ENCODE measurements around the gene GSN. TPM values are rescaled to one million over a fixed set of nuclear protein-coding genes. Genes with fewer than 3 reads are reported as not detected.

GSN gene
- total and polyA plus RNA-seq, 2 of the 13 experiments (the other 11 are each of a cell fraction or from before 2014, with no cell fraction given) = 294 to 307 TPM

DNA sequence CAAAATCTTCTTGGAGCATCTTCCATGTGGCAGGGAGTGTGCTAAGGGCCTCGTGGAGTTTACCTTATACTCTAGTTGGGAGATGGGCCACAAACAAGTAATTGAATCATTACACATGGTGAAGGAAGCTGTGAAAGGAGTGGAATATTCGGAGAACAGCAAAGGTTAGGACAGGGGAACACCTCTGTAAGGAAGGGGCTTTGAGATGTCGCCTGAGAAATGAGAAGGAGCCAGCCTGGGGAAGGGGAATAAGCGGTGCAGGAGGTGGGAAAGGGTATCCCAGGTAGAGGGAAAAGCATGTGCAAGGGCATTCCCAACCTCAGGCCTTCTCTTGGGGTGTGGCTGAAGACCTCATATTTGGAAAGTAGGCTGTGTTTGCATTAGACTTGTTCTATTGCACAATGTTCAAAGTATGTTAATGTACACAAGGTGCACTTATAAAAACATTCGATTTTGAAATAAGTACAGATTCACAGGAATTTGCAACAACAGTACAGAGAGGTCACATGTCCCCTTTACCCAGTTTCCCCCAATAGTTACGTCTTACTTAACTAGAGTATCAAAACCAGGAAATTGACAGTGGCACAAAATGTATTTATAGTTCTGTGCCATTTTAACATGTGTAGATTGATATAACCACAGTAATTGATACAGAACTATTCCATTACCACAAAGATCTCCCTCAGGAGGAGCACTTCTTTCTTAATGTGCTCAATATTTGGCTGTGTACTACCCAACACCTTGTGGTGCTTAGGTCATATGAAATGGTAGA is 104.5 kb downstream of the GSN start (continued):
- peak; percentile 55; the same call in 1 of the 2 replicates for TF ChIP-seq GATA4 (IDR thresholded peaks at IDR 0.05; ENCODE audit: borderline replicate concordance, low read depth)
- TF ChIP-seq MIXL1 (CRISPR knock-in tag; IDR thresholded peaks at IDR 0.05) = peak; percentile 12; the same call in 1 of the 2 replicates
- TF ChIP-seq, protein P1, sequence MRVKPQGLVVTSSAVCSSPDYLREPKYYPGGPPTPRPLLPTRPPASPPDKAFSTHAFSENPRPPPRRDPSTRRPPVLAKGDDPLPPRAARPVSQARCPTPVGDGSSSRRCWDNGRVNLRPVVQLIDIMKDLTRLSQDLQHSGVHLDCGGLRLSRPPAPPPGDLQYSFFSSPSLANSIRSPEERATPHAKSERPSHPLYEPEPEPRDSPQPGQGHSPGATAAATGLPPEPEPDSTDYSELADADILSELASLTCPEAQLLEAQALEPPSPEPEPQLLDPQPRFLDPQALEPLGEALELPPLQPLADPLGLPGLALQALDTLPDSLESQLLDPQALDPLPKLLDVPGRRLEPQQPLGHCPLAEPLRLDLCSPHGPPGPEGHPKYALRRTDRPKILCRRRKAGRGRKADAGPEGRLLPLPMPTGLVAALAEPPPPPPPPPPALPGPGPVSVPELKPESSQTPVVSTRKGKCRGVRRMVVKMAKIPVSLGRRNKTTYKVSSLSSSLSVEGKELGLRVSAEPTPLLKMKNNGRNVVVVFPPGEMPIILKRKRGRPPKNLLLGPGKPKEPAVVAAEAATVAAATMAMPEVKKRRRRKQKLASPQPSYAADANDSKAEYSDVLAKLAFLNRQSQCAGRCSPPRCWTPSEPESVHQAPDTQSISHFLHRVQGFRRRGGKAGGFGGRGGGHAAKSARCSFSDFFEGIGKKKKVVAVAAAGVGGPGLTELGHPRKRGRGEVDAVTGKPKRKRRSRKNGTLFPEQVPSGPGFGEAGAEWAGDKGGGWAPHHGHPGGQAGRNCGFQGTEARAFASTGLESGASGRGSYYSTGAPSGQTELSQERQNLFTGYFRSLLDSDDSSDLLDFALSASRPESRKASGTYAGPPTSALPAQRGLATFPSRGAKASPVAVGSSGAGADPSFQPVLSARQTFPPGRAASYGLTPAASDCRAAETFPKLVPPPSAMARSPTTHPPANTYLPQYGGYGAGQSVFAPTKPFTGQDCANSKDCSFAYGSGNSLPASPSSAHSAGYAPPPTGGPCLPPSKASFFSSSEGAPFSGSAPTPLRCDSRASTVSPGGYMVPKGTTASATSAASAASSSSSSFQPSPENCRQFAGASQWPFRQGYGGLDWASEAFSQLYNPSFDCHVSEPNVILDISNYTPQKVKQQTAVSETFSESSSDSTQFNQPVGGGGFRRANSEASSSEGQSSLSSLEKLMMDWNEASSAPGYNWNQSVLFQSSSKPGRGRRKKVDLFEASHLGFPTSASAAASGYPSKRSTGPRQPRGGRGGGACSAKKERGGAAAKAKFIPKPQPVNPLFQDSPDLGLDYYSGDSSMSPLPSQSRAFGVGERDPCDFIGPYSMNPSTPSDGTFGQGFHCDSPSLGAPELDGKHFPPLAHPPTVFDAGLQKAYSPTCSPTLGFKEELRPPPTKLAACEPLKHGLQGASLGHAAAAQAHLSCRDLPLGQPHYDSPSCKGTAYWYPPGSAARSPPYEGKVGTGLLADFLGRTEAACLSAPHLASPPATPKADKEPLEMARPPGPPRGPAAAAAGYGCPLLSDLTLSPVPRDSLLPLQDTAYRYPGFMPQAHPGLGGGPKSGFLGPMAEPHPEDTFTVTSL (CRISPR knock-in tag; IDR thresholded peaks at IDR 0.05; ENCODE audit: borderline replicate concordance) = peak; percentile 78; the same call in 1 of the 2 replicates
- no peak for TF ChIP-seq NFIB (CRISPR knock-in tag; IDR thresholded peaks at IDR 0.05; ENCODE audit: borderline replicate concordance)
- TF ChIP-seq ZFP36L2 (CRISPR knock-in tag; IDR thresholded peaks at IDR 0.05) = no peak
- TF ChIP-seq SRF (IDR thresholded peaks at IDR 0.05; ENCODE audit: low read depth, low read length) = peak; percentile 69; the same call in 1 of the 2 replicates
- peak; percentile 1; the same call in 1 of the 2 replicates for TF ChIP-seq KAT7 (CRISPR knock-in tag; IDR thresholded peaks at IDR 0.05; ENCODE audit: borderline replicate concordance)
- TF ChIP-seq RFX3 (CRISPR knock-in tag; IDR thresholded peaks at IDR 0.05) = no peak
- TF ChIP-seq ZNF232 (CRISPR knock-in tag; IDR thresholded peaks at IDR 0.05; ENCODE audit: borderline replicate concordance) = 0 out of 2 replicates have a peak, but pooled peaks have one; percentile 44
- peak; percentile 84; the same call in 1 of the 2 replicates for TF ChIP-seq NCOR1 (IDR thresholded peaks at IDR 0.05; ENCODE audit: borderline replicate concordance, low read length)
- TF ChIP-seq SOX6 (IDR thresholded peaks at IDR 0.05) = no peak
- TF ChIP-seq SOX6 (CRISPR knock-in tag; IDR thresholded peaks at IDR 0.05) = peak; percentile 87
- TF ChIP-seq SKI (IDR thresholded peaks at IDR 0.05; ENCODE audit: partially characterized antibody) = peak; percentile 54
- TF ChIP-seq ZNF451 (CRISPR knock-in tag; IDR thresholded peaks at IDR 0.05) = no peak
- TF ChIP-seq ZNF317 (CRISPR knock-in tag; IDR thresholded peaks at IDR 0.05) = no peak
- TF ChIP-seq POLR2AphosphoS5 (IDR thresholded peaks at IDR 0.05; ENCODE audit: low read depth, low read length) = no peak
- no peak for TF ChIP-seq ZBTB42 (CRISPR knock-in tag; IDR thresholded peaks at IDR 0.05)
- TF ChIP-seq, protein P2, sequence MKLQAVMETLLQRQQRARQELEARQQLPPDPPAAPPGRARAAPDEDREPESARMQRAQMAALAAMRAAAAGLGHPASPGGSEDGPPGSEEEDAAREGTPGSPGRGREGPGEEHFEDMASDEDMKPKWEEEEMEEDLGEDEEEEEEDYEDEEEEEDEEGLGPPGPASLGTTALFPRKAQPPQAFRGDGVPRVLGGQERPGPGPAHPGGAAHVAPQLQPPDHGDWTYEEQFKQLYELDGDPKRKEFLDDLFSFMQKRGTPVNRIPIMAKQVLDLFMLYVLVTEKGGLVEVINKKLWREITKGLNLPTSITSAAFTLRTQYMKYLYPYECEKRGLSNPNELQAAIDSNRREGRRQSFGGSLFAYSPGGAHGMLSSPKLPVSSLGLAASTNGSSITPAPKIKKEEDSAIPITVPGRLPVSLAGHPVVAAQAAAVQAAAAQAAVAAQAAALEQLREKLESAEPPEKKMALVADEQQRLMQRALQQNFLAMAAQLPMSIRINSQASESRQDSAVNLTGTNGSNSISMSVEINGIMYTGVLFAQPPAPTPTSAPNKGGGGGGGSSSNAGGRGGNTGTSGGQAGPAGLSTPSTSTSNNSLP (IDR thresholded peaks at IDR 0.05; ENCODE audit: low read depth, low read length) = peak; percentile 99
- TF ChIP-seq, protein P3, sequence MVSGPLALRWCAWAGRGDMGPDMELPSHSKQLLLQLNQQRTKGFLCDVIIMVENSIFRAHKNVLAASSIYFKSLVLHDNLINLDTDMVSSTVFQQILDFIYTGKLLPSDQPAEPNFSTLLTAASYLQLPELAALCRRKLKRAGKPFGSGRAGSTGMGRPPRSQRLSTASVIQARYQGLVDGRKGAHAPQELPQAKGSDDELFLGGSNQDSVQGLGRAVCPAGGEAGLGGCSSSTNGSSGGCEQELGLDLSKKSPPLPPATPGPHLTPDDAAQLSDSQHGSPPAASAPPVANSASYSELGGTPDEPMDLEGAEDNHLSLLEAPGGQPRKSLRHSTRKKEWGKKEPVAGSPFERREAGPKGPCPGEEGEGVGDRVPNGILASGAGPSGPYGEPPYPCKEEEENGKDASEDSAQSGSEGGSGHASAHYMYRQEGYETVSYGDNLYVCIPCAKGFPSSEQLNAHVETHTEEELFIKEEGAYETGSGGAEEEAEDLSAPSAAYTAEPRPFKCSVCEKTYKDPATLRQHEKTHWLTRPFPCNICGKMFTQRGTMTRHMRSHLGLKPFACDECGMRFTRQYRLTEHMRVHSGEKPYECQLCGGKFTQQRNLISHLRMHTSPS (CRISPR knock-in tag; IDR thresholded peaks at IDR 0.05; ENCODE audit: low read depth) = no peak
- TF ChIP-seq KDM5A (IDR thresholded peaks at IDR 0.05; ENCODE audit: borderline replicate concordance, low read length) = no peak

Measured in HepG2 (cell line).